ENCODE results near the gene PNPLA5.

- no peak for TF ChIP-seq ADNP (CRISPR knock-in tag; IDR thresholded peaks at IDR 0.05)
- no peak for TF ChIP-seq FOXA1 (IDR thresholded peaks at IDR 0.05)
- TF ChIP-seq FOXA1 (CRISPR knock-in tag; IDR thresholded peaks at IDR 0.05) = no peak
- no peak for TF ChIP-seq DMTF1 (CRISPR knock-in tag; IDR thresholded peaks at IDR 0.05)
- TF ChIP-seq HDAC6 (IDR thresholded peaks at IDR 0.05; ENCODE audit: low read depth, low read length) = no peak
- no peak for TF ChIP-seq CTCF (CRISPR knock-in tag; IDR thresholded peaks at IDR 0.05)
Measured at GRCh38 chr22:43835166-43835565, 56.6 kb downstream of the PNPLA5 start.

Data from HepG2 (cell line).